ENCODE results near the gene SYNPR. TPM values are rescaled to one million over a fixed set of nuclear protein-coding genes. Genes with fewer than 3 reads are reported as not detected.

Gene SYNPR
- total RNA-seq, 2 experiments from 2014 or later: not detected

DNA sequence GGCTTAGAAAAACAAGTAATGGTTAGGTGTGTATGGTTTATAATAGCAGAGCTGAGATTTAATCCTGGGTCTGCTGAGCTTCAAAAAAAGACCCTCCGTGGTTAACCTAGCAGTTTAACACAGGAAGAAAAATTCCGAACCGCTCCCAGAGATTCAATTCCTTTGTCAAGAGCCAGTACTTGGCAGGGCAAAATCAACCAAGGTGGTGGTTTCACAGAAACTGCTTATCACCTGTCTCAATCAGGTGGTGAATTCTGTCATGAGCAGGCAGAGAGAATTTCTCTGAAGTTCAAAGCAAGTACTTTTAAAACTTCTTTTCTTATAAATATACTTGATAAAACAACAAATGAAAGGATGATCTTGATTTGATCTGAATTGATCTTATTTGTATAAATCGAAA lies 17.2 kb downstream of the SYNPR start:
- intact Hi-C loops (cut with micrococcal nuclease; ENCODE audit: unreplicated experiment): no loop called here
- CTCF ChIA-PET (ENCODE audit: unreplicated experiment): no interaction called here
- Histone ChIP-seq H3K9me3 (ENCODE audit: low read length) (no peaks in the 10 kb centered on the region), H3K36me3 (ENCODE audit: insufficient read depth, low read length) (no peaks in the 10 kb centered on the region), H2AFZ (ENCODE audit: low read length) (no peak overlapping the region), H3K4me2 (ENCODE audit: low read length) (no peak overlapping the region), H3K4me1 (ENCODE audit: insufficient read depth, low read length, poor library complexity, severe bottlenecking) (no peaks in the 10 kb centered on the region), H4K20me1 (ENCODE audit: insufficient read depth, low read length) (no peaks in the 10 kb centered on the region), H3K27ac (ENCODE audit: low read depth, low read length, poor library complexity, severe bottlenecking) (no peak overlapping the region), H3K79me2 (ENCODE audit: insufficient read depth, low read depth, low read length) (no peaks in the 10 kb centered on the region), H3K4me3 (ENCODE audit: low read depth, low read length, poor library complexity, severe bottlenecking) (no peak overlapping the region), H3K9me2 (ENCODE audit: insufficient read depth, low read length) (no peaks in the 10 kb centered on the region)
- TF ChIP-seq CTCF (conservative IDR thresholded peaks at IDR 0.05; ENCODE audit: low read length): no peak
- TF ChIP-seq EZH2phosphoT487 (IDR thresholded peaks at IDR 0.05; ENCODE audit: borderline replicate concordance, low read depth, low read length): no peak
- POLR2A ChIA-PET: no interaction called here
- no peak for DNase-seq (ENCODE audit: low spot score)
- no TSS peak for BruUV-seq (replicated peaks)

- CTCF ChIA-PET (ENCODE audit: unreplicated experiment): no interaction called here
- intact Hi-C loops (cut with micrococcal nuclease; ENCODE audit: unreplicated experiment): no loop called here
- Histone ChIP-seq H3K9me2 (ENCODE audit: insufficient read depth, low read length) (no peaks in the 10 kb centered on the region), H3K27ac (ENCODE audit: low read depth, low read length, poor library complexity, severe bottlenecking) (no peak overlapping the region), H3K4me3 (ENCODE audit: low read depth, low read length, poor library complexity, severe bottlenecking) (no peak overlapping the region), H4K20me1 (ENCODE audit: insufficient read depth, low read length) (no peaks in the 10 kb centered on the region), H3K9me3 (ENCODE audit: low read length) (no peaks in the 10 kb centered on the region), H3K79me2 (ENCODE audit: insufficient read depth, low read depth, low read length) (no peaks in the 10 kb centered on the region), H3K4me1 (ENCODE audit: insufficient read depth, low read length, poor library complexity, severe bottlenecking) (no peaks in the 10 kb centered on the region), H3K4me2 (ENCODE audit: low read length) (no peak overlapping the region), H2AFZ (ENCODE audit: low read length) (no peak overlapping the region), H3K36me3 (ENCODE audit: insufficient read depth, low read length) (no peaks in the 10 kb centered on the region)
- no peak for TF ChIP-seq CTCF (conservative IDR thresholded peaks at IDR 0.05; ENCODE audit: low read length)
- no peak for TF ChIP-seq EZH2phosphoT487 (IDR thresholded peaks at IDR 0.05; ENCODE audit: borderline replicate concordance, low read depth, low read length)
- no TSS peak for BruUV-seq (replicated peaks)
- POLR2A ChIA-PET: no interaction called here
- no peak for DNase-seq (ENCODE audit: low spot score)
These were observed 17.7 kb downstream of the SYNPR start for GRCh38 chr3:63295806-63296205.

DNA sequence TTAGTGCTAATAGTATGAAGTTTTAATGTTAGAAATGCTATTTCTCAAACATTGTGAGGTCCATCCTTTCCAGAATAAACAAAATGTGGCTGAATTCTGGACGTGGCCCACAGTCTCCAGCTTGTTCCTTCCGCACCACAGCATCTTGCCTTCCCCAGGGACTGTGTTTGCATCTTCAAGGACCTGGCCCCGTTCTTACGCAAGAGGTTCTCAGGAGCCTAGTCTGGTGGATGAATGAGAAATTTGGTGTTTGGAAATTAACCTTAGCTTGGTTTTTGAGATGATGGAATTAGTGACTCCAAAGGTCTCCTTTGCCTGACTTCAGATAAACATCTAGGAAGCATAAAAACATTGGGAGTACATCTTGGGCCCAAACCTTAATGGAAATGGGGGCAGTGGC lies 18.1 kb downstream of the SYNPR start:
- Histone ChIP-seq H3K36me3 (ENCODE audit: insufficient read depth, low read length) (no peaks in the 10 kb centered on the region), H3K79me2 (ENCODE audit: insufficient read depth, low read depth, low read length) (no peaks in the 10 kb centered on the region), H3K4me3 (ENCODE audit: low read depth, low read length, poor library complexity, severe bottlenecking) (no peak overlapping the region), H2AFZ (ENCODE audit: low read length) (no peak overlapping the region), H3K4me1 (ENCODE audit: insufficient read depth, low read length, poor library complexity, severe bottlenecking) (no peaks in the 10 kb centered on the region), H3K9me2 (ENCODE audit: insufficient read depth, low read length) (no peaks in the 10 kb centered on the region), H3K9me3 (ENCODE audit: low read length) (no peaks in the 10 kb centered on the region), H4K20me1 (ENCODE audit: insufficient read depth, low read length) (no peaks in the 10 kb centered on the region), H3K27ac (ENCODE audit: low read depth, low read length, poor library complexity, severe bottlenecking) (no peak overlapping the region), H3K4me2 (ENCODE audit: low read length) (no peak overlapping the region)
- no peak for TF ChIP-seq EZH2phosphoT487 (IDR thresholded peaks at IDR 0.05; ENCODE audit: borderline replicate concordance, low read depth, low read length)
- no peak for TF ChIP-seq CTCF (conservative IDR thresholded peaks at IDR 0.05; ENCODE audit: low read length)
- DNase-seq (ENCODE audit: low spot score): no peak
- intact Hi-C loops (cut with micrococcal nuclease; ENCODE audit: unreplicated experiment): no loop called here
- no TSS peak for BruUV-seq (replicated peaks)
- POLR2A ChIA-PET: interaction anchor here (0.6 kb wide), 1 partner anchor 636 kb away, joined by 4 read pairs; no protein-coding TSS in a partner anchor
- CTCF ChIA-PET (ENCODE audit: unreplicated experiment): no interaction called here

Measured in OCI-LY7 (cell line).